Measurements from ENCODE around the gene SCN4B.

Gene SCN4B

GRCh38 chr11:118143661-118144185, 8.9 kb downstream of the SCN4B start:
- TF ChIP-seq CTCF (conservative IDR thresholded peaks at IDR 0.05) = no peak
- no peak overlapping the region for H3K27ac ChIP-seq

GRCh38 chr11:118142809-118143208, 9.8 kb downstream of the SCN4B start:
- TF ChIP-seq CTCF (conservative IDR thresholded peaks at IDR 0.05) = no peak
- no peak overlapping the region for H3K27ac ChIP-seq

- H3K27ac ChIP-seq = no peak overlapping the region
- TF ChIP-seq CTCF (conservative IDR thresholded peaks at IDR 0.05) = no peak
Measured at GRCh38 chr11:118142081-118142480, 10.5 kb downstream of the SCN4B start.

- no peak overlapping the region for H3K27ac ChIP-seq
- TF ChIP-seq CTCF (conservative IDR thresholded peaks at IDR 0.05) = no peak
Measured at GRCh38 chr11:118139578-118139977, 13.0 kb downstream of the SCN4B start.

GRCh38 chr11:118138839-118139420, 13.7 kb downstream of the SCN4B start:
- H3K27ac ChIP-seq = no peak overlapping the region
- TF ChIP-seq CTCF (conservative IDR thresholded peaks at IDR 0.05) = no peak

GRCh38 chr11:118136801-118137200, 15.8 kb downstream of the SCN4B start:
- TF ChIP-seq CTCF (conservative IDR thresholded peaks at IDR 0.05) = no peak
- no peak overlapping the region for H3K27ac ChIP-seq

GRCh38 chr11:118136341-118136740, 16.3 kb downstream of the SCN4B start:
- no peak for TF ChIP-seq CTCF (conservative IDR thresholded peaks at IDR 0.05)
- no peak overlapping the region for H3K27ac ChIP-seq
